AG09309 (cell line): ENCODE results near the gene IFRD1.
"Not testable (repeated sequence)": the region's sequence is repeated elsewhere in the genome, so short reads cannot be mapped to it uniquely, and the experiment has no call there.

ENCODE experiments used
- DNase-seq: peaks from one replicate; pipeline ENCODE4 v3.0.0-alpha.2; 2010; ENCODE audit warnings: low read depth
- H3K4me3 ChIP-seq: 2 replicates; pipeline ENCODE4 v1.5.1; 2011; ENCODE audit warnings: mild to moderate bottlenecking, low read depth, low read length, moderate library complexity; ENCODE audit not compliant: control insufficient read depth
- CTCF ChIP-seq: IDR thresholded peaks from 2 replicates; pipeline ENCODE4 v1.5.1; 2011; ENCODE audit warnings: mild to moderate bottlenecking, low read depth, low read length, inconsistent platforms; ENCODE audit not compliant: insufficient read depth, control insufficient read depth; ENCODE audit errors: missing control alignments

The IFRD1 gene

GRCh38 chr7:112510743-112511110 lies 60.5 kb downstream of the IFRD1 start:
- H3K4me3 ChIP-seq, result no peak overlapping the region
- DNase-seq, result no peak
- TF ChIP-seq CTCF, result no peak

DNA sequence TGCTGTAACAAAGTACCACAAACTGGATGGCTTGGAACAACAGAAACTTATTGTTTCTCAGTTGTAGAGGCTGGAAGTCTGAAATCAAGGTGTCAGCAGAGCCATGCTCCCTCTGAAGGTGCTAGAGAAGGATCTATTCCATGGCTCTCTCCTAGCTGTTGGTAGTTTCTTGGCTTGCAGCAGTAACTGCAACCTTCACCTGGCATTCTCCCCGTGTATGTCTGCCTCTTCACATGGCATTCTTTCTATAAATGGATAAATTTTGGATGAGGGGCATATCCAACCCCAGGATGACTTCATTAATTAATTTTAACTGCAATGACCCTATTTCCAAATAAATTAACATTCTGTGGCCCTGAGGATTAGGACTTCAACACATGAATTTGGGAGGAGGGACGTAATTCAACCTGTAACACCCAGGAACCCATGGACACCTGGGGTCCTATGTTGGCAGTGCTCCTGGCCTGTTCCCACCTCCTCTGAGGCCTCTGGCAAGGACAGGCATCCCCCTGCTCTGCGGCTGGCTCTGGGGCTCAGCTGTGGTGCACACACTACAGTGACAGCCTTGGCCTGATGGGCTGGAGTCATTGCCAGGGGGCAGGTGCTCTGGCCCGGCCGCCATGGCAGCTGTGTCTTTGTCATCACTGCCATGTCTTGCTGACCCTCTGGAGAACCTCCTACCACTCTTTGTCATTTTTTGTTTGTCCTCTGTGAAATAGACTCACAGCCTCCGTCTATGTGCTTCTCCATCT lies 61.4 kb downstream of the IFRD1 start:
- TF ChIP-seq CTCF, result no peak

DNA sequence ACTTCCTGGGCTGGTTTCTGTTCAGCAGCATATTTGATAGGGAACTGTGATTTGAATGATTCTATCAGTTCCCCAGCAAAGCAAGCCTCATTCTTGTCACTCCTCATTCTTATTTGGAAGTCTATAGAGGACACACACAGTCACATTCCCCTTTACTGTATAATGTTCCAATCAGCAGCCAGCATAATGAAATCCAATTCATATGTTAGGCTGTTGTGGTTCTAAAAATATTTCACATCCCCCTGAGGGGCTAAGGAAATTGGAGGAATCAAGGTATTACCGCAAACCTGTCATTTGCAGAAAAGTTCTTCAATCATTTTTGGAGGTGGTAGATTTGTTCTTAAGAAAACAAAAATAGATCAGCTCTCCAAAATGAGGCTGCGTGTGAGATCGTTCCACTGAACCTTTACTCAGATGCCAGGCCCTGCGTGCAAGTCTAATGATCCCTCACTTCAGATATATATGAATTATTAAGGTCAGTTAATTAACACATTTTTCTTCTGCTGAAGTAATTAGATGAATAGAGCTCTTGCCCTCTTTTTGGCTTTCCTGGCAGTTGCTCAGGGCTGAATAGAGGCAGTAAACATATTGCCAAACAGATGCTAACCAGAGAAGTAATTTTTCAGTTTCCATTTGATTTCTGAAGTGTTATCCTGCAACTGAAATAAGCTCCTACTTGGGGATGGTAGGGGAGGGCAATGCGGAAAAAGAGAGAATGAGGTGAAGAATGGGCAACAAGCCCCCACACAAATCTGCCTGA lies 62.4 kb downstream of the IFRD1 start:
- TF ChIP-seq CTCF, result no peak
- no peak overlapping the region for H3K4me3 ChIP-seq
- no peak for DNase-seq

More for the DNA sequence above, 61.4 kb downstream of the IFRD1 start:
- no peak for DNase-seq
- H3K4me3 ChIP-seq, result no peak overlapping the region

- peak; percentile 1 for TF ChIP-seq CTCF
- no peak for DNase-seq
- no peak overlapping the region for H3K4me3 ChIP-seq
Measured at GRCh38 chr7:112515989-112516388, 65.7 kb downstream of the IFRD1 start.

GRCh38 chr7:112516418-112516817 lies 66.2 kb downstream of the IFRD1 start:
- not testable (repeated sequence) for H3K4me3 ChIP-seq, DNase-seq

DNA sequence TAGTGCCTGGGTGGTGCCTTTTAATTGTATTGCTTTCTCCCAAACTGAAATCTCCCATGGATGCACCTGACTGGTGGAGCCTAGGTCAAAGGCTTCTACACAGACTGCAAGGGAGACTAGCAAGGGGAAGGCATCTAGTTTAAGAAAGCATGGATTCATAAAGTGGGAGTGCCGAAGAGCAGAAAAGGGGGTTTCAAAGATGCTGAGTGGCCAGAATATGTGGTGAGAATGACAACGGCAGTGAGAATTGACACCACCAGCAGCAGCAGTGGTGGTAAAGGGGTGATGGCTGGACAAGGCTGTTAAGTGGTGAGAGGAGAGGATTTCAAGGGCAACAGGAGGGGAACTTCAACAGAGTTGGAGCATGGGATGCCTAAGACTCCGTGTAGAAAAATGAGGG lies 67.2 kb downstream of the IFRD1 start:
- DNase-seq, result no peak
- no peak for TF ChIP-seq CTCF
- no peak overlapping the region for H3K4me3 ChIP-seq

GRCh38 chr7:112520787-112521186 lies 70.5 kb downstream of the IFRD1 start:
- TF ChIP-seq CTCF, result no peak
- no peak overlapping the region for H3K4me3 ChIP-seq
- no peak for DNase-seq
